NCI-H2196 treated with DMSO at 0.1 percent for 48 hours (cell line): ENCODE measurements around the gene DZANK1.
"Not testable (repeated sequence)": the region's sequence is repeated elsewhere in the genome, so short reads cannot be mapped to it uniquely, and the experiment has no call there.

Experiments
- DNase-seq: peaks from one replicate; lab custom pipeline; 2025; ENCODE audit not compliant: unreplicated experiment; lab: John Stamatoyannopoulos, UW

DZANK1 gene

GRCh38 chr20:18440403-18440802, 26.4 kb downstream of the DZANK1 start:
- no peak for DNase-seq

DNA sequence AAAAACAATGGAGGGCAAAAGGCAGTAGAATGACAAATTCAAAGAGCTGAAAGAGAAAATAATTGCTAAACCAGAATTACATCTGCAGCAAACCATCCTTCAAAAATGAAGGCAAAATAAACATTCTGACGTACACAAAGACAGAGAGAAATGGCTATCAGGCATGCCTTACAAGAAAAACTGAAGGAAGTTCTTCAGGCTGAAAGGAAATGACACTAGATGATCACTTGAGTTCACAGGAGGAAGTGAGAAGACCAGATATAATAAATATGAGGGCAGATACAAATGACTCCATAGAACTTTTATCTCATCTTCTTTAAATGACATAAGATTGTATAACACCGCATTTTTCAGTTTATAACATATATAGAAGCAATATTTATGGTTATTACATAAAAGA, 30.0 kb downstream of the DZANK1 start:
- DNase-seq, result no peak

- DNase-seq, result no peak
Observed at GRCh38 chr20:18431206-18431605, 35.6 kb downstream of the DZANK1 start.

GRCh38 chr20:18430172-18430826, 36.5 kb downstream of the DZANK1 start:
- DNase-seq, result no peak

DNA sequence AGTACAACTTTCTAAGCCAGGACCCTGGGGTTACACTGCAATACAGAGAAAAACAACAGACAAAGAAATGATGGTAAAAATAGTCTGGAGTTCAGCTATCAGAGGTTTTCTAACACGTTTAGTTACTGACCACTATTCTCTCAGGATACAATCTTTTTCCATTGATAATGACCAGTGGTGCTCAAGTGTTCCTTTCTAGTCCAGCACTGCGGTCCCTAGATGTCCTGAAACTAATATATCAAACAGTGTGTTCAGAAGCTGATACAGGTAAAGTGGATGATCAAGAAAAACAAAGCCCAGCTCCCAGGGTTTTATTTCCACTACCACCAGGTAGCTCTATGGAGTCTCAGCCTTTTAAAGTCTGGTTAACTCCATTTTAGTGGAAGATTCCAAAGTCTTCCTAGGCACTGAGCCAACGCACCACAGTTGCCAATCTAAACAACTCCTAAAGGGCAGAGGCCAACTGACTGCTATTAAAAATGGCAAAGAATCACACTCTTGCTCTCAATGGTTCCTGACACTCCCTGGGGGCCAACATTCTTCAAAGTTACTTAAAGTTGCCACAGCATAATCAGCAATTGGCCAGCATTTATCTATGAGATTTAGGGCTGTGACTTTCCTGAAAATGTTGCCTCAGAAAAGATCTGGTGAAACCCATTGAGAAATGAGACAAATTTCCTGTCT, 38.2 kb downstream of the DZANK1 start:
- DNase-seq, result no peak

GRCh38 chr20:18427214-18427613, 39.6 kb downstream of the DZANK1 start:
- no peak for DNase-seq

- no peak for DNase-seq
Observed at GRCh38 chr20:18421608-18422007, 45.2 kb downstream of the DZANK1 start.

- no peak for DNase-seq
Observed at GRCh38 chr20:18416486-18416885, 50.3 kb downstream of the DZANK1 start.

DNA sequence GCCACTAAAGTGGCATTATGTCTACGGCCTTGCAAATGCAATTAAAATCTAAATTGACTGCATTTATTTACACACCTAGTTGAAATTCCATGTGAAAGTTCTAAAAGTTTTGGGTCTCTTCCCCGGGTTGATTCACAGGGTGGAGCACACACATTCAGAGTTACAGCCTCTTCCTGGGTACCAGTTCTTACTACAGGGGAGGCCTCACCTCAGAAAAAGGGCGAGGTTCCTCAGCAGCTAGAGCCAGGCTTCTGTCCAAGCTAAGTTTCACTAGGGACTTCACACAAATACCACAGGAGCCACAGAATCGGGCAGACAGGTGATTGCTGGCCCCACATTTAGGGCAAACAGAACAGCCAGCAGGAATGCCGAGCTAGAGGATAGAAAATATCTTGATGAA, 52.7 kb downstream of the DZANK1 start:
- DNase-seq, result no peak

- DNase-seq, result no peak
Observed at GRCh38 chr20:18412221-18412901, 54.5 kb downstream of the DZANK1 start.

- no peak for DNase-seq
Observed at GRCh38 chr20:18405826-18406225, 61.0 kb downstream of the DZANK1 start.

GRCh38 chr20:18404172-18404571, 62.7 kb downstream of the DZANK1 start:
- DNase-seq, result no peak

DNA sequence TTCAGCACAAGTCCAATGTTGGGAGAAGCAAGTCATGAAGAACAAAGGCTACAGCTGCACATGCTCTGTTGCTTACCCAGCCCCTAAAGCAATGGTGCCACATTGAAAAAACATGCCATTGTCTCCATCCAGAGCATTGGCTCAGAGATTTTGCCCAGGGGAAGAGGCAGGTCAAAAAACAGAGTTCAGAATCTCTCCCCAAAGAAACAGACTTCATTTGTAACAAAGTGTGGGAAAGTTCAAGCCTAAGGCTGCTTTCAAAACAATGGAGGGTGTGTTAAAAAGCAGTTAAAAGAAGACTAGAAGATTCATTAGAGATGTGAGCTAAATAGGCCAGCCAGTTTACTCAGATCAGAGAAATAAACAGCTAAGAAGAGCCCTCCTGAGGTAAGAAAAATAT, 63.6 kb downstream of the DZANK1 start:
- DNase-seq, result no peak

DNA sequence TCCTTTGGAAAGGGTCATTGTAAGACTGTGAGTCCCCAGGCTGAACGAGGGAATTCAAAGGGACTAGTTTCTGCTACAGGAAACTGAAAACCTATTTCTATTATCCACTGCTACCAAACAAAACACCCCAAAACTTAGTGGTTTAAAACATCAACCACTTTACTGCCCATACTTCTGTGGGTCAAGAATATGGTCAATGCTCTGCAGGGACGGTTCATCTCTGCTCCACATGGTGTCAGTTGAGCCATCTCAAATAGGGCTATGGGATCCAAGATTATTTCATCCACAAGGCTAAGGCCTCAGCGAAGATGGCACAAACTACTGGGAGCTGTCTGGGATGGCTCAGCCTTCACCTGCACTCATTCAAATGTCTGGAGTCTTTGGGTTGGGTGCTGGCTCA, 65.5 kb downstream of the DZANK1 start:
- DNase-seq, result no peak

DNA sequence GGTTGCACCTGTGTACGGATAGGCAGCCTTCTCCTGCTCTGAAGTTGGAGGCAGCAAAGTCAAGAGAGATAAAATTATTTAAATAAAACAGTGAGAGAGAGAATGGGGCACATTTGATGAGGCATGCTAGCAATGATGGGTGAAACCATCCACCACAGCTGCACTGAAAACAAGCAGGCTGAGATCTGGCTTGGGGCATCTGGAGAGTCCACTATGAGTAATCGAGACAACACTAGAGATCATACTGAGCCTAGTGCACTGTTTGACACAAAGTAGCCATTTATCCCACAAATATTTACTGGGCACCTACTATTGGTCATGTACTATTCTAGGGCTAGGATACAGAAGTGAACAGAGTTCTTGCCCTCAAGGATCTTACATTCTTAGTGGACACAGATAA, 66.4 kb downstream of the DZANK1 start:
- no peak for DNase-seq

GRCh38 chr20:18398713-18399112, 68.1 kb downstream of the DZANK1 start:
- not testable (repeated sequence) for DNase-seq

DNA sequence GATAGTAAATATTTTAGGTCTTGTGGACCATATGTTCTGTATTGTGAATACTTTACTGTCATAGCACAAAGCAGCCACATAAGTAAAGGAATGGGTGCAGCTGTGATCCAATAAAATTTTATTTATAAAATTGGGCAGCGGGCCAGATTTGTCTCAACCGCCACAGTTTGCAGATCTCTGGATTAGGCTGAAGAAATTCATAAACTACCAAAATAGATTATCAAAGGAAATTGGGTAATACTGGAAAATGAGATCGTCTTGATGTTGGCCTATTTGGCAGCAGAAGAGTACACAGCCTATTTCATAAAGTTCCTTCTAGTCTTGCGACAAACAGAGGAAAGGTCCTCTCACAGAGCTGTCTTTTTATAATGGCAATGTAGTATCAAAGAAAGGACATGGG, 69.8 kb downstream of the DZANK1 start:
- DNase-seq, result no peak

GRCh38 chr20:18395544-18395943, 71.3 kb downstream of the DZANK1 start:
- no peak for DNase-seq

DNA sequence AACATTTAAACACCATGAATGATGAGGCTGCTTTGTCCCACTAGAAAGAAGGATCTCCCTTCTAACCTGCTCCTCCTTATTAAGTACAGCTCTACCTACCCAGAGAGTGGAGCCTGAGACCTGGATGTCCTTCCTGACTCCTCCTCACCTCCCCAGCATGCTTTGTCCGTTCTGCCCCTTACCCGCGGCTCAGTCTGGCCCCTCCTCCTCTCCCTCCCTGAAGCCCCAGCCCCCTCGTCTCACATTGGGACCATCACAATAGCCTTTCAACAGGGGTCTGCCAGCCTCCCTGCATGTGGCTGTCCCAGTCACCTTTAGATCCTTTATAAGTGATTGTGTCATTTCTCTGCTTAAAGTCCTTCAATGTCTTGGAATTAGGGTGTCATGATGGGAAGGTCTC, 72.5 kb downstream of the DZANK1 start:
- DNase-seq, result no peak

DNA sequence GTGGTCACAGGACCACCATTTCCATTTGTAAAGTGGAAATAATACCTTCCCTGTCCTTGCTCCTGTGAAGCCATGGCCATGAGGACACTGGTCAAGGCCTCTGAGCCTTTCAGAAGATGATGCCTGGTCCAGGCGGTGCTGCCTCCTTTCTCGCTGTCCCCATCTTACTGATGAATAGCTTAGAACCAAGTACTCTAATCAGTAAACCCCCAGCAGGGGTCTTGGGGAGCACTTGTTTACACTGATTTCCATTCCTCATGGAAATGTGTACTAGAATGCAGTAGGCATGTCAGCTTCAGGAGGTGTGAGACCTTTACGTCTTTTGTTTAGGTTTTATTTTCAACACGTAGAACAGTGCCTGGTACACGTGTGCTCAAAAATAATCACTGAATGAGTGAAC, 75.1 kb downstream of the DZANK1 start:
- DNase-seq, result no peak

GRCh38 chr20:18390201-18390600, 76.6 kb downstream of the DZANK1 start:
- DNase-seq, result no peak

- DNase-seq, result no peak
Observed at GRCh38 chr20:18388860-18389259, 78.0 kb downstream of the DZANK1 start.
